ENCODE results near the gene ATP1B3.
A peak's percentile ranks its signal among the peaks of the same experiment; 100 is the strongest.
"Not testable (repeated sequence)": the region's sequence is repeated elsewhere in the genome, so short reads cannot be mapped to it uniquely, and the experiment has no call there.

ATP1B3 gene

DNA sequence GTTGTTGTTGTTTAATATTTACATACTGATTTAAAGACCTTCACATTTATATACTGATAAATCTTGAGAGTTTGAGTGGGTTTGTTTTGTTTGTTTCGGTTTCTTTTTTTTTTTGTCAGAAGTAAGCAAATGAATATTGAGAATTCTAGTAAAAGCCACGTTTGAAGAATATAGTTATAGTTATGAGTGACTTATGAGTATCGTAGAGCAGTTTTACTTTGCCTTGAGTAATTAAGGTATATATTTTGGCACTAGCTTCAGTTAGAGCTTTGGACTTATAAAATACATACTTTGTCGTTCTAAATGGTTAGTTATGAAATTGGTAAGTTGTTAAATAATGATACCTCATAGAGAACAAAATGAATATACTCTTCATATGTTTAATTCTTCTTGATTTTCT, 27.8 kb downstream of the ATP1B3 start:
- Histone ChIP-seq H3K9me3 (ENCODE audit: low read depth, low read length) (no peaks in the 10 kb centered on the region), H3K9ac (ENCODE audit: insufficient read length) (no peak overlapping the region), H3K36me3 (ENCODE audit: insufficient read depth, low read length) (peaks cover 60% of the 10 kb centered on the region), H3K27ac (no peak overlapping the region), H3K4me3 (no peak overlapping the region)
- DNase-seq (ENCODE audit: low read depth, low spot score), result no peak
- TF ChIP-seq FOXP2 (optimal IDR thresholded peaks at IDR 0.05; ENCODE audit: control extremely low read depth, extremely low read length, insufficient read depth), result no peak
- TF ChIP-seq EZH2 (IDR thresholded peaks at IDR 0.05), result no peak
- no peak for TF ChIP-seq POLR2AphosphoS5 (IDR thresholded peaks at IDR 0.05; ENCODE audit: borderline replicate concordance, low read depth, low read length)

DNA sequence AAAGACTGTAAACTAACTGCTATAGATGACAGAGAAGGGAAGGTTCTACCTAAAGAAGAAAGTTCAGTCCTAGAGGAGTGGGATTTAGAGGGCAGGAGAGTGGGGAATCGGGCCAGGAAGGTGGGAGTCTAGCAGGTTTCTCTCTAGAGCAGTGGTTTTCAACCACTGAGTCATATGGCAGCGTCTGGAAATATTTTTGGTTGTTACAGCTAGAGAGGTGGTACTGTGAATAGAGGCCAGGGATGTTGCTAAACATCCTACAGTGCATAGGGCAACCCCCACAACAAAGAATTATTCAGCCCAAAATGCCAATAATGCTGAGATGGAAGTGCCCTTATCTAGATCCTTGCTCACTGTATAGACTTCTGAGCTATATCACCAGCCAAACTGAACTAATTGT, 28.7 kb downstream of the ATP1B3 start:
- H3K4me3 ChIP-seq, result no peak overlapping the region
- no peak overlapping the region for H3K9ac ChIP-seq (ENCODE audit: insufficient read length)
- no peak for TF ChIP-seq FOXP2 (optimal IDR thresholded peaks at IDR 0.05; ENCODE audit: control extremely low read depth, extremely low read length, insufficient read depth)
- no peak for TF ChIP-seq POLR2AphosphoS5 (IDR thresholded peaks at IDR 0.05; ENCODE audit: borderline replicate concordance, low read depth, low read length)
- TF ChIP-seq EZH2 (IDR thresholded peaks at IDR 0.05), result no peak
- peaks cover 62% of the 10 kb centered on the region for H3K36me3 ChIP-seq (ENCODE audit: insufficient read depth, low read length)
- no peaks in the 10 kb centered on the region for H3K9me3 ChIP-seq (ENCODE audit: low read depth, low read length)
- H3K27ac ChIP-seq, result no peak overlapping the region
- no peak for DNase-seq (ENCODE audit: low read depth, low spot score)

GRCh38 chr3:141909408-141909807, 33.0 kb downstream of the ATP1B3 start:
- no peak overlapping the region for H3K9ac ChIP-seq (ENCODE audit: insufficient read length)
- H3K9me3 ChIP-seq (ENCODE audit: low read depth, low read length), result no peaks in the 10 kb centered on the region
- DNase-seq (ENCODE audit: low read depth, low spot score), result no peak
- H3K36me3 ChIP-seq (ENCODE audit: insufficient read depth, low read length), result peaks cover 78% of the 10 kb centered on the region
- H3K4me3 ChIP-seq, result no peak overlapping the region
- H3K27ac ChIP-seq, result no peak overlapping the region
- TF ChIP-seq FOXP2 (optimal IDR thresholded peaks at IDR 0.05; ENCODE audit: control extremely low read depth, extremely low read length, insufficient read depth) (no peak), EZH2 (IDR thresholded peaks at IDR 0.05) (no peak), POLR2AphosphoS5 (IDR thresholded peaks at IDR 0.05; ENCODE audit: borderline replicate concordance, low read depth, low read length) (no peak)

GRCh38 chr3:141909986-141910385, 33.5 kb downstream of the ATP1B3 start:
- H3K36me3 ChIP-seq (ENCODE audit: insufficient read depth, low read length), result peaks cover 81% of the 10 kb centered on the region
- not testable (repeated sequence) for H3K9ac ChIP-seq (ENCODE audit: insufficient read length); H3K27ac ChIP-seq; H3K4me3 ChIP-seq; DNase-seq (ENCODE audit: low read depth, low spot score); H3K9me3 ChIP-seq (ENCODE audit: low read depth, low read length)

DNA sequence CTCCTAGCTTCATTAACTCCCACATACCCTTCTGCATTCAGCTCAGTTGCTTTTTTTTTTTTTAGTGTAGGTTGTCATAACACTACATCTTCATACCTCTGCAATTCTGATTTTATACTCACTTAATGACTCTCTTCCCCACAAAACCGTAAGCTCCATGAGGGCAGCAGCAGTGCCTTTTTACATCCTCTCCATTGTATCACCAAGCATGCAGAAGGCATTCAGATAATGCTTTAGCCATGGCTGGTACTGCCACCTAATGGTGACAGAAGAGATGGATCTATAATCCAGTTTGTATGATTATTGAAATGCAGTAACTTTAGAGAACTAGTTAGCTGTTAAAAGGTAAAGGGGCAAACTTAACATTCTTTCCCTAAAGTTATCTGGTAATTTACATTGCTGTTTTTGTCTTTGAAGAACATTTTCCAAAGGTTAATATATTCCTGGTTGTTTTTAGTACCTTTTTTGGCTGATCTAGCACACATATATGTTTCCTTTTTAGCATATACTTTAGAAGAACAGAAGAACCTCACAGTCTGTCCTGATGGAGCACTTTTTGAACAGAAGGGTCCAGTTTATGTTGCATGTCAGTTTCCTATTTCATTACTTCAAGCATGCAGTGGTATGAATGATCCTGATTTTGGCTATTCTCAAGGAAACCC, 36.8 kb downstream of the ATP1B3 start:
- Histone ChIP-seq H3K36me3 (ENCODE audit: insufficient read depth, low read length) (peaks cover 73% of the 10 kb centered on the region), H3K4me3 (no peak overlapping the region), H3K9me3 (ENCODE audit: low read depth, low read length) (no peaks in the 10 kb centered on the region), H3K27ac (no peak overlapping the region), H3K9ac (ENCODE audit: insufficient read length) (no peak overlapping the region)
- TF ChIP-seq EZH2 (IDR thresholded peaks at IDR 0.05), result no peak
- TF ChIP-seq FOXP2 (optimal IDR thresholded peaks at IDR 0.05; ENCODE audit: control extremely low read depth, extremely low read length, insufficient read depth), result no peak
- no peak for TF ChIP-seq POLR2AphosphoS5 (IDR thresholded peaks at IDR 0.05; ENCODE audit: borderline replicate concordance, low read depth, low read length)
- peak; percentile 66 for DNase-seq (ENCODE audit: low read depth, low spot score)

DNA sequence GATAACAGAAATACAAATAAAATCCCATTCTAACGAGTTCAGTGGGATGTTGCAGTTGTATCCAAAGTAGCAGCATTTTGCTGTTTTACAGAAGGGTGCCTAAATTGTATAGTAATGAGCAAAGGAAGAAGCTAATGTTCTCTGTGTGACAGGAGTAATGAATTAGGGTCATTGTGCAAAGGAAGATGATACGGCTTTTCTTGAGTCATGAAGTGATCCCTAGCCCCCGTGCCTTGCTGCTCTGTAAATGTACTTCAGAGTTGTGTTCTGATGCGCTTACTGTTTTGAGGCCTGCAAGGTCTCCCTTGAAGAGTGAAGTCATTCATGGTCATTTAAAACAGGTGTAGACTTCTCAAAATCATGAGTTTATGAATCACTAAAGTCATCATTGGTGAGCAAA, 37.9 kb downstream of the ATP1B3 start:
- H3K9ac ChIP-seq (ENCODE audit: insufficient read length), result no peak overlapping the region
- no peak overlapping the region for H3K4me3 ChIP-seq
- TF ChIP-seq FOXP2 (optimal IDR thresholded peaks at IDR 0.05; ENCODE audit: control extremely low read depth, extremely low read length, insufficient read depth) (no peak), POLR2AphosphoS5 (IDR thresholded peaks at IDR 0.05; ENCODE audit: borderline replicate concordance, low read depth, low read length) (no peak), EZH2 (IDR thresholded peaks at IDR 0.05) (no peak)
- H3K27ac ChIP-seq, result no peak overlapping the region
- no peak for DNase-seq (ENCODE audit: low read depth, low spot score)
- H3K9me3 ChIP-seq (ENCODE audit: low read depth, low read length), result no peaks in the 10 kb centered on the region
- peaks cover 71% of the 10 kb centered on the region for H3K36me3 ChIP-seq (ENCODE audit: insufficient read depth, low read length)

DNA sequence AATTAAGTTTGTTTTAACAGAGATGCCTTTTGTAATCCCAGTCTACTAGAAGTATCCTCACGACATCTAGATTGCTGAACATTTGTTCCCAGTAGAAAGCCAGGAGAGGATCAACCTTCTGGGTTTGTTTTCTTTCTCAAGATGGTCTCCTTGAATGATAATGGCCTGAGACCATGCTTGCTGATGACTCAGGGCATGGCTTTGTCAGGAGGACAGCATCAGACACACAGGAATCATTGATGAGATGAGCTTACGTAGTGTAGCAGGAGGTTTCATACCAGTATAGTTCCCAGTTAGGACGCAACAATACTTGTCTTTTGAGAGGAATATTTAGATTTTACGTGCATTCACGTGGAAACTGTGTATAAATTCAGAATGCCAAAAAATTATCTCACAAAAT, 38.6 kb downstream of the ATP1B3 start:
- Histone ChIP-seq H3K9ac (ENCODE audit: insufficient read length) (no peak overlapping the region), H3K9me3 (ENCODE audit: low read depth, low read length) (no peaks in the 10 kb centered on the region), H3K36me3 (ENCODE audit: insufficient read depth, low read length) (peaks cover 70% of the 10 kb centered on the region), H3K4me3 (no peak overlapping the region), H3K27ac (no peak overlapping the region)
- TF ChIP-seq EZH2 (IDR thresholded peaks at IDR 0.05), result no peak
- no peak for TF ChIP-seq FOXP2 (optimal IDR thresholded peaks at IDR 0.05; ENCODE audit: control extremely low read depth, extremely low read length, insufficient read depth)
- TF ChIP-seq POLR2AphosphoS5 (IDR thresholded peaks at IDR 0.05; ENCODE audit: borderline replicate concordance, low read depth, low read length), result no peak
- no peak for DNase-seq (ENCODE audit: low read depth, low spot score)

DNA sequence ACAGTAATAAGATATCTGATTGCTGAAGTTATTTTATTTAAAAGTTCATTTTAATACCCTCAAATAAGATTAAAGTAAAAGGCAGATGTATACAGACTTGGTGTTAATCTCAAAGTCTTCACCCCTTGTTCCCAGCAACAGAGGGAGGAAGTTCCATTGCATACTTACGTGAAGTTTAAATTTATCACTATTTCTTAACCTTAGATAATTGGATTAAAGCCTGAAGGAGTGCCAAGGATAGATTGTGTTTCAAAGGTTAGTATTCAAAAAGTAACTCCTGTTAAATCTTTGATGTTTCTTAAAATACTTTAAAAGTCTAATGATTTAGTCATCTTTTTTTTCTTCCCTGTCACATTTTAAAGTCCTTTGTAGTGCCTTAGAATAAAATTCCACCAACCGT, 39.3 kb downstream of the ATP1B3 start:
- no peaks in the 10 kb centered on the region for H3K9me3 ChIP-seq (ENCODE audit: low read depth, low read length)
- DNase-seq (ENCODE audit: low read depth, low spot score), result no peak
- no peak for TF ChIP-seq FOXP2 (optimal IDR thresholded peaks at IDR 0.05; ENCODE audit: control extremely low read depth, extremely low read length, insufficient read depth)
- TF ChIP-seq EZH2 (IDR thresholded peaks at IDR 0.05), result no peak
- TF ChIP-seq POLR2AphosphoS5 (IDR thresholded peaks at IDR 0.05; ENCODE audit: borderline replicate concordance, low read depth, low read length), result no peak
- peak overlapping the region; percentile 56; the same call in 1 of the 2 replicates for H3K27ac ChIP-seq
- H3K4me3 ChIP-seq, result no peak overlapping the region
- H3K9ac ChIP-seq (ENCODE audit: insufficient read length), result peak overlapping the region; percentile 42
- H3K36me3 ChIP-seq (ENCODE audit: insufficient read depth, low read length), result peaks cover 77% of the 10 kb centered on the region

DNA sequence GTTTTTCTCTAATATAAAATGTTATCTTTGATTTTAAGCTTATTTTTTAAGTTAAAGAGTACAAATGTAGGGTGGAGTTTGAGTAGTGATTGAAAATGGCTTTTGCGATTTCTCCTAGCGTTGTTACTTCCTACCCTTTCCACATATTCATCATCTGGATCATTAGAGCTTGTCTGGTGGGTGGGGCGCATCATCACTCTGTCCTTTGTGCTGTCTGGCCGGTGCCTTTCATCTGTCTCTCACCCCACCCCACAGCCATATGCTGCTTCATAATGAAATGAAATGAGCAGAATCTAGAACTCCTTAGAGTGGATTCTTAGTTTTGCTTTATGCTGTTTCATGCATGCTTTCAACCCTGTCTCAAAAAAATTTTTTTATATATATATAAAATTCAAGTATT, 44.3 kb downstream of the ATP1B3 start:
- TF ChIP-seq POLR2AphosphoS5 (IDR thresholded peaks at IDR 0.05; ENCODE audit: borderline replicate concordance, low read depth, low read length) (no peak), EZH2 (IDR thresholded peaks at IDR 0.05) (no peak), FOXP2 (optimal IDR thresholded peaks at IDR 0.05; ENCODE audit: control extremely low read depth, extremely low read length, insufficient read depth) (no peak)
- peaks cover 67% of the 10 kb centered on the region for H3K36me3 ChIP-seq (ENCODE audit: insufficient read depth, low read length)
- no peaks in the 10 kb centered on the region for H3K9me3 ChIP-seq (ENCODE audit: low read depth, low read length)
- H3K27ac ChIP-seq, result no peak overlapping the region
- no peak for DNase-seq (ENCODE audit: low read depth, low spot score)
- H3K9ac ChIP-seq (ENCODE audit: insufficient read length), result no peak overlapping the region
- no peak overlapping the region for H3K4me3 ChIP-seq
